ENCODE data around the gene OR2AT4. TPM values are rescaled to one million over a fixed set of nuclear protein-coding genes. Genes with fewer than 3 reads are reported as not detected.

Gene OR2AT4
- total RNA-seq, 3 donors from 2014 or later (not counting 1 experiment from before 2014, with no cell fraction given): not detected

DNA sequence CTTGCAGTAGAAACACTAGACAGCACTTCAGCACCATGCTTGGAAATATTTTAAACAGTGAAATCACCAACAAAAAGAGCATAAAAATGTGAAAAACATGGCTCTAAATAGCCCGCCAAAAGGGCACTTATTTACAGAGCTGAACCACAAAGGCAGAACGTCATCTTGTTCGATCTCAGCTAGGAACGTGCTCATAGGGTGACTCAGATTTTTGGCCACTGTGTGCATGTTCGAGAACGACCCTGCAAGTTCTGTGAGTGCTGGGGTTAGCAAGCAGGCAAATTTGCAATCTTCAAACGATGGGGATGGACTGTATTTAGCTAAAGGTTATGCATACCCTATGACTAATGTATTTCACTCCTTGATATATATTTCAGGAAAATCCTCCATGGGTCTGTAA lies 30.6 kb downstream of the OR2AT4 start:
- 83% methylated on average over 6 of the region's 7 CpGs for WGBS (ENCODE audit: insufficient coverage)
- no peaks in the 10 kb centered on the region for H3K27me3 ChIP-seq (ENCODE audit: control insufficient read depth, insufficient read depth, low read length)
- H3K4me1 ChIP-seq (ENCODE audit: control insufficient read depth, insufficient read depth, low read length): no peaks in the 10 kb centered on the region
- H3K36me3 ChIP-seq (ENCODE audit: control insufficient read depth, insufficient read depth, low read length): no peaks in the 10 kb centered on the region
- no peaks in the 10 kb centered on the region for H3K9me3 Mint-ChIP-seq
- no peaks in the 10 kb centered on the region for H3K36me3 Mint-ChIP-seq
- H3K27ac Mint-ChIP-seq: no peak overlapping the region
- no peak overlapping the region for H3K4me3 ChIP-seq (ENCODE audit: low read length)
- no peak for ATAC-seq
- DNase-seq: no peak
- H3K27ac ChIP-seq (ENCODE audit: low read length): no peak overlapping the region
- peaks cover 21 to 57% of the 10 kb centered on the region in 2 donors for H3K27me3 Mint-ChIP-seq (ENCODE audit: low read depth in 2 of 2)
- TF ChIP-seq, protein P1, sequence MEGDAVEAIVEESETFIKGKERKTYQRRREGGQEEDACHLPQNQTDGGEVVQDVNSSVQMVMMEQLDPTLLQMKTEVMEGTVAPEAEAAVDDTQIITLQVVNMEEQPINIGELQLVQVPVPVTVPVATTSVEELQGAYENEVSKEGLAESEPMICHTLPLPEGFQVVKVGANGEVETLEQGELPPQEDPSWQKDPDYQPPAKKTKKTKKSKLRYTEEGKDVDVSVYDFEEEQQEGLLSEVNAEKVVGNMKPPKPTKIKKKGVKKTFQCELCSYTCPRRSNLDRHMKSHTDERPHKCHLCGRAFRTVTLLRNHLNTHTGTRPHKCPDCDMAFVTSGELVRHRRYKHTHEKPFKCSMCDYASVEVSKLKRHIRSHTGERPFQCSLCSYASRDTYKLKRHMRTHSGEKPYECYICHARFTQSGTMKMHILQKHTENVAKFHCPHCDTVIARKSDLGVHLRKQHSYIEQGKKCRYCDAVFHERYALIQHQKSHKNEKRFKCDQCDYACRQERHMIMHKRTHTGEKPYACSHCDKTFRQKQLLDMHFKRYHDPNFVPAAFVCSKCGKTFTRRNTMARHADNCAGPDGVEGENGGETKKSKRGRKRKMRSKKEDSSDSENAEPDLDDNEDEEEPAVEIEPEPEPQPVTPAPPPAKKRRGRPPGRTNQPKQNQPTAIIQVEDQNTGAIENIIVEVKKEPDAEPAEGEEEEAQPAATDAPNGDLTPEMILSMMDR (IDR thresholded peaks at IDR 0.05): no peak
- no peaks in the 10 kb centered on the region for H3K9me3 ChIP-seq (ENCODE audit: control insufficient read depth, insufficient read depth, low read length)
- no peak overlapping the region for H3K4me3 Mint-ChIP-seq
- intact Hi-C loops (cut with micrococcal nuclease): no loop called here
- no peaks in the 10 kb centered on the region for H3K4me1 Mint-ChIP-seq

DNA sequence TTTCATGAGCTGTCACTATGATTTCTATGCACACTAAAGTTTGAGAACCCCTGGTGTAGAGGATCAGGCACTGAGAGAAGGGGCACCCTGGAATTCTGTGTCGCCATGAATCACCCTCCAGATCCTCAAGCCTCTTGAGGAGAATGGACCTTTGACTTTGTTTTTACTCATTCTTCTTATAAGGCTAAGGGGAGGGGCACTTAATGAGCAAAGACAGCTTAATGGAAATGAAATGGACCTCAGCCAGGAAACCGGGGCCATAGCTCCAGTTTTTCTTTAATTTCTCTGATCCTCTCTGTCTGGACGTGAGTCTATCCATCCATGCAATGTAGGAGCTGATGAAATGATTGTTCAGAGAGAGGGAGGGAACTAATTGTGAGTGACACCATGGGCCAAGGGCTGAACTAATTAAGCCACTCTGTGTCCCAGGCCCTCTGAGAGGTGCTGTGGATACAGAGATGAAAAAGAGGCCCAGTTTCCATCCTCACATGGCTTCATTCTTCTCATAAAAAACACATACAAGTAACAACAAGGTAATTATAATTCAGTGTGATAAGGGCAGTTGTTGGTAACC lies 32.8 kb downstream of the OR2AT4 start:
- Mint-ChIP-seq H3K27ac (no peak overlapping the region), H3K36me3 (no peaks in the 10 kb centered on the region), H3K4me3 (no peak overlapping the region), H3K9me3 (no peaks in the 10 kb centered on the region), H3K4me1 (no peaks in the 10 kb centered on the region), H3K27me3 (ENCODE audit: low read depth in 2 of 2) (peaks cover 19 to 43% of the 10 kb centered on the region in 2 donors)
- Histone ChIP-seq H3K9me3 (ENCODE audit: control insufficient read depth, insufficient read depth, low read length) (no peaks in the 10 kb centered on the region), H3K36me3 (ENCODE audit: control insufficient read depth, insufficient read depth, low read length) (no peaks in the 10 kb centered on the region), H3K27me3 (ENCODE audit: control insufficient read depth, insufficient read depth, low read length) (no peaks in the 10 kb centered on the region), H3K4me1 (ENCODE audit: control insufficient read depth, insufficient read depth, low read length) (no peaks in the 10 kb centered on the region), H3K27ac (ENCODE audit: low read length) (no peak overlapping the region), H3K4me3 (ENCODE audit: low read length) (no peak overlapping the region)
- DNase-seq (no peak), ATAC-seq (no peak)
- TF ChIP-seq, protein P1 (IDR thresholded peaks at IDR 0.05): no peak
- 84% methylated on average over 3 of the region's 3 CpGs for WGBS (ENCODE audit: insufficient coverage)
- intact Hi-C loops (cut with micrococcal nuclease): no loop called here

DNA sequence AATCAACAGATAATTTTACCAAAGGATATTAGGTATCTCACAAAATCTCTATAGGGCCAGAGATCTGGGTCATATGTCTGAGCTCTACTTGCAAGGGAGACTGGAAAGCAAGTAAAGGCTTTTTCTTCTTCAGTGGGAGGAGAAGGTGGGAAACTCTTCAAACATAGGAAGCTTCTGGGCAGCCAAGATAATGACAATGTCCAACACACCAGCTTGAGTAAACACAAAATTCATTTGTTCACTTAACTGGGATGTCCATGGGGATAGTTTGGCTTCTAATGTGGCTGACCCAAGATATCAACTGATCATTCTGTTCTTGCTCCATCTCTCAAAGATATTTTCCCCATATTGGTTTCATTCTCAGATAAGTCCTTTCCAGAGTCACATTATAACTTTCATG lies 37.4 kb downstream of the OR2AT4 start:
- Mint-ChIP-seq H3K9me3 (no peaks in the 10 kb centered on the region), H3K4me1 (no peaks in the 10 kb centered on the region), H3K27me3 (ENCODE audit: low read depth in 2 of 2) (peaks cover 5 to 25% of the 10 kb centered on the region in 2 donors), H3K36me3 (no peaks in the 10 kb centered on the region), H3K27ac (no peak overlapping the region), H3K4me3 (no peak overlapping the region)
- no peak overlapping the region for H3K4me3 ChIP-seq (ENCODE audit: low read length)
- ATAC-seq: no peak
- no peaks in the 10 kb centered on the region for H3K27me3 ChIP-seq (ENCODE audit: control insufficient read depth, insufficient read depth, low read length)
- no peaks in the 10 kb centered on the region for H3K36me3 ChIP-seq (ENCODE audit: control insufficient read depth, insufficient read depth, low read length)
- no peaks in the 10 kb centered on the region for H3K9me3 ChIP-seq (ENCODE audit: control insufficient read depth, insufficient read depth, low read length)
- no peak for DNase-seq
- no peaks in the 10 kb centered on the region for H3K4me1 ChIP-seq (ENCODE audit: control insufficient read depth, insufficient read depth, low read length)
- intact Hi-C loops (cut with micrococcal nuclease): no loop called here
- H3K27ac ChIP-seq (ENCODE audit: low read length): no peak overlapping the region
- TF ChIP-seq, protein P1 (IDR thresholded peaks at IDR 0.05): no peak

DNA sequence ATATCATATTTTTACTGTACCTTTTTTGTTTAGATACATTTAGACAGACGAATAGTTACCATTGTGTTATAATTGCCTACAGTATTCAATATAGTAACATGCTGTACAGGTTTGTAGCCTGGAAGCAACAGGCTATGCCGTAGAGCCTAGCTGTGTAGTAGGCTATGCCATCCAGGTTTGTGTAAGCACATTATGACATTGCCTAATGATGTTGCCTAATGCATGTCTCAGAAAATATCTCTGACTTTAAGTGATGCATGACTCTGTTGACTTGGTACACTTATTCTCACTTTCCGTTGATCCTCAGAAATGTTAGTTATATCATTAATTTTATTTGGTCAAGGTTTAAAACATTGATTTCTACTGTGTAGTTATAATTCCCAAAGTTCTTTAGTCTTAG lies 39.9 kb downstream of the OR2AT4 start:
- peaks cover 6% of the 10 kb centered on the region for H3K36me3 Mint-ChIP-seq
- H3K27me3 Mint-ChIP-seq (ENCODE audit: low read depth in 2 of 2): peaks cover 19 to 39% of the 10 kb centered on the region in 2 donors
- Histone ChIP-seq H3K4me3 (ENCODE audit: low read length) (no peak overlapping the region), H3K9me3 (ENCODE audit: control insufficient read depth, insufficient read depth, low read length) (no peaks in the 10 kb centered on the region), H3K36me3 (ENCODE audit: control insufficient read depth, insufficient read depth, low read length) (no peaks in the 10 kb centered on the region), H3K27ac (ENCODE audit: low read length) (no peak overlapping the region), H3K4me1 (ENCODE audit: control insufficient read depth, insufficient read depth, low read length) (no peaks in the 10 kb centered on the region), H3K27me3 (ENCODE audit: control insufficient read depth, insufficient read depth, low read length) (no peaks in the 10 kb centered on the region)
- ATAC-seq (no peak), DNase-seq (no peak)
- H3K4me1 Mint-ChIP-seq: no peaks in the 10 kb centered on the region
- peaks cover 0 to 3% of the 10 kb centered on the region in 2 donors for H3K9me3 Mint-ChIP-seq
- H3K27ac Mint-ChIP-seq: no peak overlapping the region
- TF ChIP-seq, protein P1 (IDR thresholded peaks at IDR 0.05): no peak
- intact Hi-C loops (cut with micrococcal nuclease): no loop called here
- H3K4me3 Mint-ChIP-seq: no peak overlapping the region
- WGBS (ENCODE audit: insufficient coverage): 100% methylated on average over 2 of the region's 3 CpGs
